Tibial nerve (tissue), 4 donors: ENCODE data around the gene EP400. TPM values are rescaled to one million over a fixed set of nuclear protein-coding genes. Genes with fewer than 3 reads are reported as not detected.
"Not testable (repeated sequence)": the region's sequence is repeated elsewhere in the genome, so short reads cannot be mapped to it uniquely, and the experiment has no call there.

ENCODE experiments used
- DNase-seq, 2 donors: peaks; one replicate each; pipeline ENCODE4 v3.0.0-alpha.2; 2019; ENCODE audit warnings: low spot score in 2 of 2
- H3K27ac ChIP-seq, 4 donors: fragments of 200-600 bp; sonication (generic) in 3 of 4; one replicate each; pipeline ENCODE4 v1.5.1; 2017 to 2019; ENCODE audit warnings: mild to moderate bottlenecking in 1 of 4
- H3K27me3 ChIP-seq, 2 donors: fragments of 200-600 bp; sonication (generic) in 1 of 2; one replicate each; pipeline versions ENCODE4 v1.5.1 to v1.6.0; 2017 to 2019
- H3K36me3 ChIP-seq, 3 donors: fragments of 200-600 bp; sonication (generic); one replicate each; pipeline ENCODE4 v1.5.1; 2018 to 2019
- H3K4me1 ChIP-seq, 4 donors: fragments of 200-600 bp; sonication (generic) in 3 of 4; one replicate each; pipeline ENCODE4 v1.5.1; 2017 to 2019
- H3K4me3 ChIP-seq, 4 donors: fragments of 200-600 bp; sonication (generic) in 3 of 4; one replicate each; pipeline ENCODE4 v1.5.1; 2017 to 2019; ENCODE audit warnings: mild to moderate bottlenecking in 1 of 4, moderate library complexity in 1 of 4
- H3K9me3 ChIP-seq, 4 donors: fragments of 200-600 bp; sonication (generic) in 3 of 4; one replicate each; pipeline ENCODE4 v1.5.1; 2017 to 2019
- EP300 ChIP-seq, 2 donors: sonication (generic); formaldehyde crosslinking; IDR thresholded peaks; one replicate each; pipeline ENCODE4 v1.6.1; 2017; ENCODE audit warnings: antibody characterized with exemption in 2 of 2, mild to moderate bottlenecking in 1 of 2
- POLR2A ChIP-seq, 2 donors: fragments of 450-650 bp; IDR thresholded peaks; one replicate each; pipeline ENCODE4 v1.6.1; 2017; ENCODE audit warnings: antibody characterized with exemption in 2 of 2, mild to moderate bottlenecking in 2 of 2, moderate library complexity in 2 of 2
- WGBS, 2 donors: methylation state at CpG; one replicate each; pipeline ENCODE4 v1.1.5; 2018; 5-methylcytosine and 5-hydroxymethylcytosine counted together
- total RNA-seq, 4 donors: library from RNA; depleted of rRNA; stranded (reverse); fragments of >200 nt; gene quantifications; one replicate each; pipeline ENCODE4 v1.1.0, GENCODE V29; 2016
- TF ChIP-seq, protein P1 (sequence below), 5 experiments: fragments of 200-600 bp in 3 of 5; fragments of 450-650 bp in 2 of 5; sonication (generic) in 3 of 5; IDR thresholded peaks; one replicate each; pipeline ENCODE4 v1.5.1; 2016 to 2019; ENCODE audit warnings: antibody characterized with exemption in 5 of 5, mild to moderate bottlenecking in 3 of 5, moderate library complexity in 2 of 5

Gene EP400
- total RNA-seq, 4 donors from 2014 or later = 27.8 to 41.4 (median 32.2) TPM

DNA sequence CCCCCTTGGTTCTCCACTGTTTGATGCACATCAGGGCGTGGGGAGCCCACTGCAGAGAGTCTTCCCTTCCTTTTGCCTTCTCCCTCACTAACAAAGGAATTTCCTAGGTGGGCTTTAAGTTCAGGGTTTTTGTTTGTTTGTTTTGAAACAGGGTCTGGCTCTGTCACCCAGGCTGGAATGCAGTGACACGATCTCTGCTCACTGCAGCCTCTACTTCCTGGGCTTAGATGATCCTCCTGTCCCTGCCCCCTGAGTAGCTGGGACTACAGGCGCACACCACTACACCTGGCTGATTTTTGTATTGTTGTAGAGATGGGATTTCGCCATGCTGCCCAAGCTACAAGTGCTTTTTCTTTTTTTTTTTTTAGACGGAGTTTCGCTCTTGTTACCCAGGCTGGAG is 33.8 kb downstream of the EP400 start:
- Histone ChIP-seq H3K36me3 (peaks cover 7 to 97% (median 21%) of the 10 kb centered on the region in 3 donors), H3K9me3 (no peaks in the 10 kb centered on the region), H3K4me3 (no peak overlapping the region), H3K4me1 (no peaks in the 10 kb centered on the region), H3K27me3 (no peaks in the 10 kb centered on the region), H3K27ac (no peak overlapping the region)
- TF ChIP-seq, protein P1, sequence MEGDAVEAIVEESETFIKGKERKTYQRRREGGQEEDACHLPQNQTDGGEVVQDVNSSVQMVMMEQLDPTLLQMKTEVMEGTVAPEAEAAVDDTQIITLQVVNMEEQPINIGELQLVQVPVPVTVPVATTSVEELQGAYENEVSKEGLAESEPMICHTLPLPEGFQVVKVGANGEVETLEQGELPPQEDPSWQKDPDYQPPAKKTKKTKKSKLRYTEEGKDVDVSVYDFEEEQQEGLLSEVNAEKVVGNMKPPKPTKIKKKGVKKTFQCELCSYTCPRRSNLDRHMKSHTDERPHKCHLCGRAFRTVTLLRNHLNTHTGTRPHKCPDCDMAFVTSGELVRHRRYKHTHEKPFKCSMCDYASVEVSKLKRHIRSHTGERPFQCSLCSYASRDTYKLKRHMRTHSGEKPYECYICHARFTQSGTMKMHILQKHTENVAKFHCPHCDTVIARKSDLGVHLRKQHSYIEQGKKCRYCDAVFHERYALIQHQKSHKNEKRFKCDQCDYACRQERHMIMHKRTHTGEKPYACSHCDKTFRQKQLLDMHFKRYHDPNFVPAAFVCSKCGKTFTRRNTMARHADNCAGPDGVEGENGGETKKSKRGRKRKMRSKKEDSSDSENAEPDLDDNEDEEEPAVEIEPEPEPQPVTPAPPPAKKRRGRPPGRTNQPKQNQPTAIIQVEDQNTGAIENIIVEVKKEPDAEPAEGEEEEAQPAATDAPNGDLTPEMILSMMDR (IDR thresholded peaks at IDR 0.05) = no peak
- no peak for TF ChIP-seq POLR2A (IDR thresholded peaks at IDR 0.05)
- TF ChIP-seq EP300 (IDR thresholded peaks at IDR 0.05) = no peak
- DNase-seq = no peak
- 86 to 87% methylated on average over 6 of the region's 6 CpGs for WGBS, 2 donors

DNA sequence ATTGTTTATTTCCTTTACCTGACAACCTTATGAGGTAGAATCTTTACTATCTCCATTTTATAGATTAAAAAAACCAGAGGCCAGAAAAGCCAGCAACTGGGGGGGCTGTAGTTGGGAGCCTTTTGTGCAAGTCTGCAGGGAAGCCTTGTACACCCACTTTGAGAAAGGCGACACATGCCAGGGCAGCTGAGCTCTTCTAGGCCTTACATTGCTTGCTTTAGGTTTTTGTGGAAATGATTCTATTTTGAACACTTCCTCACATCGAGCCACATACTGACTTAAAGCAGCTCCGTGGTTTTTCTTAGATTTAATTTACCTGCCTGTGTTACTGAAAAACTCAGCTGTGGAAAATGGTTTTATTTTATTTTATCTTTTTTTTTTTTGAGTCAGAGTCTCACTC is 34.6 kb downstream of the EP400 start:
- 83 to 87% methylated on average over 3 of the region's 3 CpGs for WGBS, 2 donors
- H3K36me3 ChIP-seq = peaks cover 7 to 99% (median 26%) of the 10 kb centered on the region in 3 donors
- H3K4me1 ChIP-seq = no peaks in the 10 kb centered on the region
- H3K4me3 ChIP-seq = no peak overlapping the region
- no peak overlapping the region for H3K27ac ChIP-seq
- no peak for DNase-seq
- no peaks in the 10 kb centered on the region for H3K27me3 ChIP-seq
- TF ChIP-seq, protein P1 (IDR thresholded peaks at IDR 0.05) = no peak
- no peak for TF ChIP-seq POLR2A (IDR thresholded peaks at IDR 0.05)
- no peak for TF ChIP-seq EP300 (IDR thresholded peaks at IDR 0.05)
- H3K9me3 ChIP-seq = no peaks in the 10 kb centered on the region

DNA sequence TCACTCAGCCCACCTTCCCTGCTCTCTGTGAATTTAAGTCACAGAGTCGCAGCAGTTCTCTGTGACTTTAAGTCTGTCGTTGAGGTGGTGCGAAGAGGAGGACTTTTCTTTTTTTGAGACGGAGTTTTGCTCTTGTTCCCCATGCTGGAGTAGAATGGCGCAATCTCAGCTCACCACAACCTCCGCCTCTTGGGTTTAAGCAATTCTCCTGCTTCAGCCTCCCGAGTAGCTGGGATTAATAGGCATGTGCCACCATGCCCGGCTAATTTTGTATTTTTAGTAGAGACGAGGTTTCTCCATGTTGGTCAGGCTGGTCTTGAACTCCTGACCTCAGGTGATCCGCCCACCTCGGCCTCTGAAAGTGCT is 35.8 kb downstream of the EP400 start:
- H3K27me3 ChIP-seq, H3K4me1 ChIP-seq, H3K4me3 ChIP-seq, H3K27ac ChIP-seq, DNase-seq, H3K9me3 ChIP-seq: not testable (repeated sequence)
- H3K36me3 ChIP-seq = peaks cover 8 to 100% (median 32%) of the 10 kb centered on the region in 3 donors
- 81 to 82% methylated on average over 11 of the region's 11 CpGs for WGBS, 2 donors

DNA sequence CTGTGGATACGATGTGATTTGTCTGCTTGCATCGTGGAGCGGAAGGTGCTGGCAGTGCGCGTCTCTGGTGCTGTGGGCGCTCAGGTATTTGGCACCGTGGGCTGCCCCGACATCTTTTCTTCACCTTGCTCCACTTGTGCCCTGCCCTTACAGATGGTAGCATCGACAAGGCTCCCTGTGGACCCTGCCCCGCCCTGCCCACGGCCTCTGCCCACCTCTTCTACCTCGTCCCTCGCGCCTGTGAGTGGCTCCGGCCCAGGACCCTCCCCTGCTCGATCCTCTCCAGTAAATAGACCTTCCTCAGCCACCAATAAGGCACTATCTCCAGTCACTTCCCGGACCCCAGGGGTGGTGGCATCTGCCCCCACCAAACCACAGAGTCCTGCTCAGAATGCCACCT is 36.6 kb downstream of the EP400 start:
- Histone ChIP-seq H3K36me3 (peaks cover 10 to 100% (median 40%) of the 10 kb centered on the region in 3 donors), H3K27ac (no peak overlapping the region), H3K9me3 (no peaks in the 10 kb centered on the region), H3K4me3 (no peak overlapping the region), H3K27me3 (no peaks in the 10 kb centered on the region), H3K4me1 (no peaks in the 10 kb centered on the region)
- WGBS, 2 donors = 92 to 96% methylated on average over 17 of the region's 17 CpGs
- TF ChIP-seq, protein P1 (IDR thresholded peaks at IDR 0.05) = no peak
- no peak for TF ChIP-seq EP300 (IDR thresholded peaks at IDR 0.05)
- DNase-seq = no peak

DNA sequence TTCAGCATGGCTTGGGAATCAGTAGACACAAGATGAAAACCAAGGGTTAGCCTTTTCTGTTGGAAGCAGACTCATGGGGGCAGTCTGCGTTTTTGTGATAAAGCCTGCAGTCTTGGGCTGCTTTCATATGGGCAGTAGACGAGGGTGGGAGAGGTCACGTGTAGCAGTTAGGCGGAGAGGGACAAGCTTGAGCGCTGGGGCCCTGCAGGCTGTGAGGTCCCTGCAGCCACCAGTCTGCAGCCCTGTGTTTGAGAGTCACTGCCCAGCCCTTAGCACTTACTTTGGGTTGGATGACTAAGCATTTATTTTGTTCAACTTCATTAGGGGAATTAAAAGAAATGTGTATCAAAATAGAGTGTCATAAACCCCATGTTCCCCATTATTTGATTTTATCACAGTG is 37.2 kb downstream of the EP400 start:
- TF ChIP-seq POLR2A (IDR thresholded peaks at IDR 0.05) = no peak
- TF ChIP-seq EP300 (IDR thresholded peaks at IDR 0.05) = no peak
- TF ChIP-seq, protein P1 (IDR thresholded peaks at IDR 0.05) = no peak
- no peaks in the 10 kb centered on the region for H3K9me3 ChIP-seq
- H3K27me3 ChIP-seq = no peaks in the 10 kb centered on the region
- no peak for DNase-seq
- peaks cover 5 to 100% (median 40%) of the 10 kb centered on the region in 3 donors for H3K36me3 ChIP-seq
- no peaks in the 10 kb centered on the region for H3K4me1 ChIP-seq
- no peak overlapping the region for H3K4me3 ChIP-seq
- H3K27ac ChIP-seq = no peak overlapping the region
- WGBS, 2 donors = 74 to 84% methylated on average over 5 of the region's 5 CpGs

DNA sequence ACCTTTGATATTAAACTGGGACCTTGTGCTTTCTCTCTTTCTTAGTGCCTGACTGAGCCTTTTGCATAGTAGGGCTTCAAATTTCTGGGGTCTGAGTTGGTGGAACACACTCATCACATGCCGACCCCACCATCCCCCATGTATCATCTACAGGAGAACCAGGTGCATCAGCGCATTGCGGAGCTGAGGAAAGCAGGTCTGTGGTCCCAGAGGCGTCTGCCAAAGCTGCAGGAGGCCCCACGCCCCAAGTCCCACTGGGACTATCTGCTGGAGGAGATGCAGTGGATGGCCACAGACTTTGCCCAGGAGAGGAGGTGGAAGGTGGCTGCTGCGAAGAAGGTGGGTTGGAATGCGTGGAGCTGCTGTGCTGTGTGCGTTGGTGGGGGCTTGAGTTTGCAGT is 37.8 kb downstream of the EP400 start:
- TF ChIP-seq, protein P1 (IDR thresholded peaks at IDR 0.05) = no peak
- TF ChIP-seq EP300 (IDR thresholded peaks at IDR 0.05) (no peak), POLR2A (IDR thresholded peaks at IDR 0.05) (no peak)
- H3K4me3 ChIP-seq = no peak overlapping the region
- 90 to 95% methylated on average over 8 of the region's 8 CpGs for WGBS, 2 donors
- peaks cover 5 to 100% (median 40%) of the 10 kb centered on the region in 3 donors for H3K36me3 ChIP-seq
- no peaks in the 10 kb centered on the region for H3K4me1 ChIP-seq
- no peak for DNase-seq
- H3K9me3 ChIP-seq = no peaks in the 10 kb centered on the region
- H3K27ac ChIP-seq = no peak overlapping the region
- H3K27me3 ChIP-seq = no peaks in the 10 kb centered on the region
